Muscle of back (tissue), 11 donors: ENCODE data around the gene GPRC5C. TPM values are rescaled to one million over a fixed set of nuclear protein-coding genes. Genes with fewer than 3 reads are reported as not detected.

Experiments used
- DNase-seq, 3 donors: peaks; one replicate each; pipeline versions ENCODE4 v3.0.0 to v3.0.0-alpha.2; 2013
- polyA plus RNA-seq, 10 donors: library from polyadenylated mRNA; unstranded; fragments of 120-200 nt; gene quantifications; one replicate each; pipeline ENCODE4 v1.2.1, GENCODE V29; 2013; ENCODE audit not compliant: insufficient read length in 10 of 10

Gene GPRC5C
- polyA plus RNA-seq, 10 donors, result 19.5 to 33.8 (median 27.4) TPM

- DNase-seq, result no peak
Observed at GRCh38 chr17:74432766-74433391, 991 bp downstream of the GPRC5C start.

DNA sequence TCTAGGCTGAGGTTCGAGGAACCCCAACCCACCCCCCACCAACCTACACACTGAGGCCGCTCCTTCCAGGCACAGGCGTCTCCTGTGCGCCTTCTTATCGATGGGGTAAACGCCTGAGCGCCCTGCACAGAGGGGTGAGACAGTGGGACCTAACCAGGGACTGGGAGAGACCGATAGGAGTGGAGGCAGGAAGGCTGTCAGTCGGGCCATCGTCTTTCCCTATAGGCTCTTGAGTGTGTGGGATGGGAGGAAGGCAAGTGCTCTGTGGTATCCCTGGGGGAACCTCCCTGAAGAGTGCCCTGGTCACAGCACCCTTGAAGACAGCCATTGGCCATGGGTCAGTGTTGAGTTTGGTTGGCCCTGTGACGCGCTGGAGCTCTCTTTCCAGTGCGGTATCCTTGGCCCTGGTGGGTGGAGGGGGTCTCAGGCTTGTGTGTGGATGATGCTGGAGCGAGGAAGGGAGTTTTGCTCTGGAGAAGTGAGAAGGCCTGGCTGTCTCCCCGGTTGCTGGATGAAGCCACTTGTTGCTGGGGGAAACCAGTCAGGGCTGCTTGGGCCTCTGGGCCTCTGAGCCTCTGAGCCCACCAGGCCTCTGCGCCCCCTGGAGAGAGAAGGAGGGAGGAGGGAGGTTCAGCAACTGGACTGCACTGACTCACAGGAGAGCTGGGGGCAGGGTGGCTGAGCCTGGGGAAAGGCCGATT, 1.7 kb downstream of the GPRC5C start:
- no peak for DNase-seq

DNA sequence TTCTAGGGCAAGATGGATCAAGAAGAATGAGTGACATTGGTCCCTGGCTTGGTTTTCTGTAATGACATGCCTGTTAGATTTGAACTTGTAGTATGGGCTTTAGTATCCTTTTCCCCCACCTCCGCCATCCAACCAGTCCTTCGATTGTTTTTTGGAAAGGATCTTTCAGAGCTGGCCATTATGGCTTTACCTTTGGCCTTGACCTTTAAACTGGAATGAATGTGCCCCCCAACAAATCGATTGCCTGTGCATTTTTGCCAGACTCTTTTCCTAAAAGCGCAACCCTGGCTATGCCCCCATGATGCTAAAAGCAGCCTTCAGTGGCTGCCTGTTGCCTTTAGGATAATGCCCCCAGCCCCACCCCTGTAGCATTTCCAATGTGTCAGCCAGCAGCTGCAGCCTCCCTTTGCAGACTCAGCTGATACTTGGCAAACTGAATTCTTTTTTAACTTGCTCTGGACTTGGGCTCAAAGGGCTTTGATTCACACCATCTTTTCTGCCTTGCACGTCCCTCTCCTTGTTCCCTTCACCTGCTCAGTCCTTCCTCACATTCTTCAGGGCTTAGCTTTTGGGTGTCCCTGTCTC, 4.0 kb downstream of the GPRC5C start:
- no peak for DNase-seq

GRCh38 chr17:74437702-74438101, 5.8 kb downstream of the GPRC5C start:
- no peak for DNase-seq

GRCh38 chr17:74439691-74440567, 8.0 kb downstream of the GPRC5C start:
- DNase-seq, result no peak

DNA sequence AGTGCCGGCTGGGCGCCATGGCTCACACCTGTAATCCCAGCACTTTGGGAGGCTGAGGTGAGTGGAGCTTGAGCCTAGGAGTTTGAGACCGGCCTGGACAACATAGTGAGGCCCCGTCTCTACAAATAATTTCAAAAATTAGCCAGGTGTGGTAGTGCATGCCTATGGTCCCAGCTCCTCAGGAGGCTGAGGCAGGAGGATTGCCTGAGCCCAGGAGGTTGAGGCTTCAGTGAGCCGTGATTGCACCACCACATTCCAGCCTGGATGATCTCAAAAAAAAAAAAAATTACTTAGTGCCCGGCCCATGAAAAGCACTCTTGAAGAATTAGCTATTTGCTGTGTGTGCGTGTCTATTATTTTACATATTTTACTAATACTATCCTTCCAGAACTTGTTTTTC, 9.6 kb downstream of the GPRC5C start:
- no peak for DNase-seq

GRCh38 chr17:74442291-74442669, 10.4 kb downstream of the GPRC5C start:
- no peak for DNase-seq

GRCh38 chr17:74442670-74443515, 11.0 kb downstream of the GPRC5C start:
- DNase-seq, result peak; percentile 64 to 87 (median 86)

DNA sequence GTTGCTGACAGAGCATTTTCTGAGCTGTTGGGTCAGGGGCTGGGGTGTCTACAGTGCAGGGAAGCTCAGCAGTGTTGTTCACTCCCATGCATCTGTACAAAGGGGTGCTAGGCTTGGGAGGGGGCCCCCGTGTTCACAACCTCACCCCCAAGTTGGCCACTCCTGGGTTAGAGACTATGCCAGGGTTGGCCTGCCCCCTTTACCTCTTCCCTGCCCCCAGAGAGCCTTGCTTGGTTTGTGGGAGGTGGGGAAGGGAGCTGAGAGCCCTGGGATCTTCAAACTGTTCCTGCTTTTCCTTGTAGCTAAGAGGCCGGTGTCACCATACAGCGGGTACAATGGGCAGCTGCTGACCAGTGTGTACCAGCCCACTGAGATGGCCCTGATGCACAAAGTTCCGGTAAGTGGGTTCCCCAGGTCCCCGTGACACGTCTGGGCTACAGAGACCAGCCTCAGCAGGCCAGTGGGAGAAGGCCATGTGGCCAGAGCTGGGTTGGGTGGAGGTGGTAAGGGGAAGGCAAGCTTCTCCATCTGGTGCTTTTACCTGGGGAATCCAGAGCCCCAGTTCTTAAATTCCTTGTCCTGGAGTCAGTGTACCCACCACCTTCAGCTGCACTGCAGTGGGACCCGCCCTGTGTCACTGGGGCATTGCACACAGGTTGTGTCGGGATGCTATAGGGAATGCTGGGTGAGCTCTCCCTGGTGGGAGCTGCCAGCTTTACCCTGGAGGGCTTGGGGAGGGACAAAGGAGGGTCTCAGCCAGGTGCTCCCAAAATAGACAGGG, 11.8 kb downstream of the GPRC5C start:
- DNase-seq, result no peak

DNA sequence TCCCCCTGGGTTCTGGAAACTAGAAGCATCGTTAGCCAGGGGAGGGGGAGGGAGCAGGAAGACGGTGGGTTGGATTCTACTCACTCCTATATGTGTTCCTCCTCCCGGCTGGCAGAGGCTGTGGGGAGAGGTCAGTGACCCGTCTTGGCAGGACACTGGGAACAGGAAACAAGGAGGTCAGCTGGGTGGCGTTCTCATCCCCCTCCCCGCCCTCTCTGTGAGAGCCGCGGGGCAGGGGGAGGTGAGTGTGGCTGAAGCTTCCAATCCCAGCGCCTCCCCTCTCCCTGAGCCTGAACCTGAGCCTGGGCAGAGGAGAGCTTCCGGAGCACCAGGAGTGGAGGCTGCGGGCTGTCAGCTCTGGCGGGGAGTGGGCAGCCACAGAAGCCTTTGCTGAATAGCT, 12.5 kb downstream of the GPRC5C start:
- DNase-seq, result peak in 1 of 3 donors; percentile 50

DNA sequence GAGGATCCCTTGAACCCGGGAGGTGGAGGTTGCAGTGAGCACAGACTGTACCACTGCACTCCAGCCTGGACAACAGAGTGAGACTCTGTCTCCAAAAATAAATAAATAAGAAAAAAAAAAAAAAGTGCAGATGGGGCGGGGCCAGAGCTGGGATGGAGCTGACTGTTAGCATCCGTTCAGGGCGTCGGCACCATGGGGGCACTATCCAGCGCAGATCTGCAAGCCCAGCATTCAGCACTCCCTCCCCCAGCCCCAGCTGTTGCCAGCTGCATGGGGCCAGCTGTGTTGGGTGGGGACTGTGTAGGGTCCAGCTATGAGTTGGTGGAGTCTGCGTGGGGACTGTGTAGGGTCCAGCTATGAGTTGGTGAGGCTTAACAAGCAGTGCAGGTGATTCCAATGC, 13.3 kb downstream of the GPRC5C start:
- peak in 1 of 3 donors; percentile 58 for DNase-seq

- peak in 1 of 3 donors; percentile 65 for DNase-seq
Observed at GRCh38 chr17:74446551-74447500, 14.9 kb downstream of the GPRC5C start.

DNA sequence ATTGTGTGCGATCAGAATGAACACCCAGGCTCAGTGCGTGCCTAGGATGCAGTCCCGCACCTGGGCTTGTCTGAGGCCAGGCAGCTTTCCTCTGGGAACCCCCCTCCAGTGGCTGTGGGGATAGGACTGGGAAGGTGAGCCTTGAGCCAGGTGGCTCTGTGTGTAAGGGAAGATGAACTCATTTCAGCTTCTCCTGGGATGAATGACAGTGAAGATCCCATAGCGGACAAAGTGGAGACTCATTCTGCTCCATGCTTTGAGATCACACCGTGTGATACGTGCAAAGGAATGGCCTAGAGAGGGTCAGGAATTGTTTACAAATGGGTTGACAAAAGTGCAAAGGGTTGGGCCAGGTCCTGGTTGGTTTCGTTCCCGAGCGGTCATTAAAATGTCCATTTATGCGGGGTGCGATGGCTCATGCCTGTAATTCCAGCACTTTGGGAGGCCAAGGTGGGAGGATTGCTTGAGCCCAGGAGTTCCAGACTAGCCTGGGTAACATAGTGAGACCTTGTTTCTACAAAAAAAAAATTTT, 15.8 kb downstream of the GPRC5C start:
- DNase-seq, result no peak

GRCh38 chr17:74448756-74449155, 16.9 kb downstream of the GPRC5C start:
- DNase-seq, result no peak

GRCh38 chr17:74449306-74449705, 17.4 kb downstream of the GPRC5C start:
- DNase-seq, result no peak

DNA sequence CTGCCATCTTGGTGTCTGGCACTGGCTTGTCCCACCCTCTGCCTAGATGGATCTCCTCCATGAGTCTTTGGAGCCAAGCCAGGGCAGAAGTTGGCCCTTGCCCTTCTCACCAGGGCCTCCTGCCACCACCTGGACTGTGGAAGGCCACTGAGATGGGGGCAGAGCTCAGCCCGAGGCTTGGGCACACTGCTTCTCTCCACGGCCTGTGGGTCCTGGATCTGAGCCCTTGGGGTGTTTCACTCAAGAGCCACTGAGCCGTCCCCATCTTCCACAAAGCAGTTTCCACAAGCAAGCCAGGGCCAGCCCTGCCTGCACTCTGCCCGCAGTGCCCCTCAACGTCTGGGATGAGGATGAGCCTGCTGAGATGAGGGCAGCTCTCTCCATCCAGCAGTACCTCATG, 17.9 kb downstream of the GPRC5C start:
- no peak for DNase-seq

- no peak for DNase-seq
Observed at GRCh38 chr17:74450231-74450630, 18.3 kb downstream of the GPRC5C start.

GRCh38 chr17:74450925-74451403, 19.1 kb downstream of the GPRC5C start:
- no peak for DNase-seq

- no peak for DNase-seq
Observed at GRCh38 chr17:74451557-74451956, 19.7 kb downstream of the GPRC5C start.
